ENCODE results near the gene CAV1.

Gene CAV1

DNA sequence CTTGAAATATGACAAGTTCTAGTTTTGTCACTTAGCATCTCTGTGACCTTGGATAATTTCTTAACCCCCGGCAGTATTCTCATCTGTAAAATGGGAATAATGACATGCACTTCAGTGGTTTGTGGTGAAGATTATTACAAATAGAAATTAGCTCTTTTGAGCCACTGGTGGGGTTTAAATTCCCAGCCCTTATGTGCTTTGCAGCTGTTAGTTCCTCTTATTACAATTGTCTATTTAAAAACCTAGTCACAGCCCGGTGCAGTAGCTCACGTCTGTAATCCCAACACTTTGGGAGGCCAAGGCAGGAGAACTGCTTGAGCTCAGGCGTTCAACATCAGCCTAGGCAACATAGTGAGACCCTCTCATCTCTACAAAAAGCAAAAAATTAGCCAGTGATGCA, 30.1 kb downstream of the CAV1 start:
- TF ChIP-seq CTCF (IDR thresholded peaks at IDR 0.05; ENCODE audit: borderline replicate concordance, insufficient read depth, low read depth, low read length): no peak
- H3K4me3 ChIP-seq (ENCODE audit: low read depth, low read length): no peak overlapping the region

- H3K4me3 ChIP-seq (ENCODE audit: low read depth, low read length): no peak overlapping the region
- no peak for TF ChIP-seq CTCF (IDR thresholded peaks at IDR 0.05; ENCODE audit: borderline replicate concordance, insufficient read depth, low read depth, low read length)
Measured at GRCh38 chr7:116557066-116557585, 32.3 kb downstream of the CAV1 start.

- no peak overlapping the region for H3K4me3 ChIP-seq (ENCODE audit: low read depth, low read length)
- TF ChIP-seq CTCF (IDR thresholded peaks at IDR 0.05; ENCODE audit: borderline replicate concordance, insufficient read depth, low read depth, low read length): no peak
Measured at GRCh38 chr7:116557901-116558300, 33.1 kb downstream of the CAV1 start.

- TF ChIP-seq CTCF (IDR thresholded peaks at IDR 0.05; ENCODE audit: borderline replicate concordance, insufficient read depth, low read depth, low read length): no peak
- no peak overlapping the region for H3K4me3 ChIP-seq (ENCODE audit: low read depth, low read length)
Measured at GRCh38 chr7:116560021-116560970, 35.5 kb downstream of the CAV1 start.

DNA sequence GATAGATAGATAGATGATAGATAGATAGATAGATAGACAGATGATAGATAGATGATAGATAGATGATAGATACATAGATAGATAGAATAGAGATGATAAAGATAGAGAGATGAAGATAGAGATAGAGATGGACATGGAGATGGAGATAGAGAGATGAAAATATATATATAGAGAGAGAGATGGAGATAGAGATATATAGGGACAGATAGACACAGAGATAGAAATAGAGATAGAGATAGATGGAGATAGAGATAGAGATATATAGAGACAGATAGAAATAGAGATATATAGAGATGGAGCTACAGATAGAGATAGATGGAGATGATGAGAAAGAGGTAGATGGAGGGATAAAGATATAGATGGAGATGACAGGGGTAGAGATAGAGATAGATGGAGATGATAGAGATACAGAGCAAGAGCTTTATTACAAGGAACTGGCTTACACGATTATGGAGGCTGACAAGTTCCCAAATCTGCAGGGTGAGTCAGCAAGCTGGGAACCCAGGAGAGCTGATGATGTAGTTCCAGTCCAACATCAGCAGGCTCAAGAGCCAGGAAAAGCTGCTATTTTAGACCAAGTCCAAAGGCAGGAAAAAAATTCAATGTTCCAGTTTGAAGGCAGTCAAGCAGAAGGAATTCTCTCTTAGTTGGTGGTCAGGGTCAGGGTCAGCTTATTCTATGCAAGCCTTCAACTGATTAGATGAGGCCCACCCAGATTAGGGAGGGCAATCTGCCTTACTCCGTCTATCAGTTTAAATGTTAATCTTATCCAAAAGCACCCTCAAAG, 37.1 kb downstream of the CAV1 start:
- TF ChIP-seq CTCF (IDR thresholded peaks at IDR 0.05; ENCODE audit: borderline replicate concordance, insufficient read depth, low read depth, low read length): no peak
- no peak overlapping the region for H3K4me3 ChIP-seq (ENCODE audit: low read depth, low read length)

DNA sequence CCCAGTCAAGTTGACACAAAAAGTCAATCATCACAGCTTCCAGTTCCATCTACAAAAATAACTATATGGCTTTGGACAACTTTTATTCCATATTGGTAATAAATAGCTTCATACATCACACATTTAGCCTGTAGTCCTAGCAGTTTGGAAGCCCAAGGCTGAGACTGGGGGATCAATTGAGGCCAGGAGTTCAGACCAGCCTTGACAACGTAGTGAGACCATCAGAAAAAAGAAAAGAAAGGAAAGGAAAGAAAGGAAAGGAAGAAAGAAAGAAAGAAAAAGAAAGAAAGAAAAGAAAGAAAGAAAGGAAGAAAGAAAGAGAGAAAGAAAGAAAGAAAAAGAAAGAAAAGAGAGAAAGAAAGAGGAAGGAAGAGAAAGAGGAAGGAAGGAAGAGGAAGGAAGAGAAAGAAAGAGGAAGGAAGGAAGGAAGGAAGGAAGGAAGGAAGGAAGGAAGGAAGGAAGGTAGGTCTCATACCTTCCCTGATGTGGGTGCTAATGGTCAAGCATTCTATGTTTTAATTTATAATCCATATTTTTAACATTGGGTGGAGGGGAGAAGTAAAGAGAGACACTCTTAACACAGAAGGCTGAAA, 37.8 kb downstream of the CAV1 start:
- no peak for TF ChIP-seq CTCF (IDR thresholded peaks at IDR 0.05; ENCODE audit: borderline replicate concordance, insufficient read depth, low read depth, low read length)
- no peak overlapping the region for H3K4me3 ChIP-seq (ENCODE audit: low read depth, low read length)
